Fibroblast of lung (primary cell): ENCODE results near the gene ABCA5. TPM values are rescaled to one million over a fixed set of nuclear protein-coding genes. Genes with fewer than 3 reads are reported as not detected.

ENCODE experiments used
- DNase-seq, 2 donors: peaks; one replicate each; pipeline versions ENCODE4 v3.0.0 to v3.0.0-alpha.2; 2010; ENCODE audit warnings: low read depth in 2 of 2
- H2AFZ ChIP-seq: 2 replicates; pipeline ENCODE4 v1.5.1; 2012; ENCODE audit warnings: low read length, control low read depth, inconsistent platforms
- H3K27ac ChIP-seq: 2 replicates; pipeline ENCODE4 v1.5.1; 2011; ENCODE audit warnings: low read length, control low read depth; ENCODE audit not compliant: insufficient read depth
- H3K27me3 ChIP-seq: 2 replicates; pipeline ENCODE4 v1.5.1; 2011; ENCODE audit warnings: mild to moderate bottlenecking, low read length; ENCODE audit not compliant: control insufficient read depth, insufficient read depth
- H3K36me3 ChIP-seq: 2 replicates; pipeline ENCODE4 v1.5.1; 2011; ENCODE audit warnings: low read length; ENCODE audit not compliant: control insufficient read depth, insufficient read depth
- H3K4me1 ChIP-seq: 2 replicates; pipeline ENCODE4 v1.5.1; 2011; ENCODE audit warnings: low read length; ENCODE audit not compliant: control insufficient read depth, insufficient read depth; ENCODE audit errors: extremely low read depth
- H3K4me2 ChIP-seq: 2 replicates; pipeline ENCODE4 v1.5.1; 2011; ENCODE audit warnings: low read length, control low read depth; ENCODE audit not compliant: insufficient read depth; ENCODE audit errors: extremely low read depth
- H3K4me3 ChIP-seq, 4 experiments: fragments of 200-600 bp in 1 of 4; sonication (generic) in 1 of 4; replicated peaks in 1 of 4; 2 replicates each; pipeline ENCODE4 v1.5.1; 2011 to 2016; ENCODE audit warnings: low read length in 4 of 4, low read depth in 3 of 4, mild to moderate bottlenecking in 3 of 4, control low read depth in 2 of 4, inconsistent platforms in 1 of 4, mixed read lengths in 1 of 4; ENCODE audit not compliant: insufficient read depth in 1 of 4; ENCODE audit errors: control extremely low read depth in 1 of 4
- H3K79me2 ChIP-seq: 2 replicates; pipeline ENCODE4 v1.5.1; 2012; ENCODE audit warnings: mild to moderate bottlenecking, low read length, inconsistent platforms; ENCODE audit not compliant: control insufficient read depth, insufficient read depth
- H3K9ac ChIP-seq: 2 replicates; pipeline ENCODE4 v1.5.1; 2011; ENCODE audit warnings: mild to moderate bottlenecking, low read length, control low read depth; ENCODE audit not compliant: insufficient read depth
- H3K9me3 ChIP-seq: 2 replicates; pipeline ENCODE4 v1.5.1; 2012; ENCODE audit warnings: low read depth, low read length; ENCODE audit not compliant: control insufficient read depth, insufficient read depth
- H4K20me1 ChIP-seq: 2 replicates; pipeline ENCODE4 v1.5.1; 2011; ENCODE audit warnings: low read length; ENCODE audit not compliant: control insufficient read depth, insufficient read depth; ENCODE audit errors: extremely low read depth
- EZH2 ChIP-seq: IDR thresholded peaks from 2 replicates; pipeline ENCODE4 v1.5.1; 2012; ENCODE audit warnings: low read length, control low read depth, mild to moderate bottlenecking; ENCODE audit errors: missing control alignments
- polyA plus RNA-seq, 2 donors: library from polyadenylated mRNA; depleted of rRNA in 1 of 2; stranded (reverse) in 1 of 2; unstranded in 1 of 2; fragments of >200 nt; gene quantifications; 2 replicates each; pipeline ENCODE4 v1.2.1, GENCODE V29; 2011 to 2012; ENCODE audit warnings: missing spikeins in 1 of 2
- total RNA-seq: library from RNA; depleted of rRNA; stranded (reverse); fragments of >200 nt; gene quantifications from 2 replicates; pipeline ENCODE4 v1.2.1, GENCODE V29; 2014
- TF ChIP-seq, protein P1 (sequence below), 2 donors: IDR thresholded peaks in 1 of 2; conservative IDR thresholded peaks in 1 of 2; 1 replicate in 1 of 2; 2 replicates in 1 of 2; pipeline ENCODE4 v1.5.1; 2011 to 2012; ENCODE audit warnings: low read length in 2 of 2, control low read depth in 1 of 2, inconsistent platforms in 1 of 2, low read depth in 1 of 2, mild to moderate bottlenecking in 1 of 2

Gene ABCA5
- total and polyA plus RNA-seq, 2 donors (not counting 1 experiment from before 2014, with no cell fraction given) = 13.1 to 17.5 TPM

DNA sequence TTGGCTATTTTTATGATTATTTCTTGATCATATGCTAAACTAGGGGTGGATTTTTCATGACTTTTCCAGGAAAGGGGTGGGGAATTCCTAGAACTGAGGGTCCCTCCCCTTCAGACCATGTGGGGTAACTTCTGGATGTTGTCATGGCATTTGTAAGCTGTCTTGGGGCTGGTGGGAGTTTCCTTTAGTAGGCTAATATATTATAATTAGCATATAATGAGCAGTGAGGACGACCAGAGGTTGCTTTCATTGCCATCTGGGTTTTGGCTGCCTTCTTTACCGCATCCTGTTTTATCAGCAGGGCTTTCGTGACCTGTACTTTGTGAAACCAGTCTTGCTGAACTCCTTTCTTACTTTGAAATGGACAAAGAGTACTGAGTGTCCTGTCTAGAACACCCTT is 40.4 kb upstream of the ABCA5 start:
- Histone ChIP-seq H3K79me2 (no peaks in the 10 kb centered on the region), H3K27me3 (no peaks in the 10 kb centered on the region), H3K4me2 (no peak overlapping the region), H3K9me3 (no peaks in the 10 kb centered on the region), H3K9ac (no peak overlapping the region), H4K20me1 (no peaks in the 10 kb centered on the region), H3K4me1 (no peaks in the 10 kb centered on the region), H3K36me3 (no peaks in the 10 kb centered on the region), H3K27ac (no peak overlapping the region), H3K4me3 (no peak overlapping the region), H2AFZ (no peak overlapping the region)
- no peak for TF ChIP-seq EZH2
- TF ChIP-seq, protein P1, sequence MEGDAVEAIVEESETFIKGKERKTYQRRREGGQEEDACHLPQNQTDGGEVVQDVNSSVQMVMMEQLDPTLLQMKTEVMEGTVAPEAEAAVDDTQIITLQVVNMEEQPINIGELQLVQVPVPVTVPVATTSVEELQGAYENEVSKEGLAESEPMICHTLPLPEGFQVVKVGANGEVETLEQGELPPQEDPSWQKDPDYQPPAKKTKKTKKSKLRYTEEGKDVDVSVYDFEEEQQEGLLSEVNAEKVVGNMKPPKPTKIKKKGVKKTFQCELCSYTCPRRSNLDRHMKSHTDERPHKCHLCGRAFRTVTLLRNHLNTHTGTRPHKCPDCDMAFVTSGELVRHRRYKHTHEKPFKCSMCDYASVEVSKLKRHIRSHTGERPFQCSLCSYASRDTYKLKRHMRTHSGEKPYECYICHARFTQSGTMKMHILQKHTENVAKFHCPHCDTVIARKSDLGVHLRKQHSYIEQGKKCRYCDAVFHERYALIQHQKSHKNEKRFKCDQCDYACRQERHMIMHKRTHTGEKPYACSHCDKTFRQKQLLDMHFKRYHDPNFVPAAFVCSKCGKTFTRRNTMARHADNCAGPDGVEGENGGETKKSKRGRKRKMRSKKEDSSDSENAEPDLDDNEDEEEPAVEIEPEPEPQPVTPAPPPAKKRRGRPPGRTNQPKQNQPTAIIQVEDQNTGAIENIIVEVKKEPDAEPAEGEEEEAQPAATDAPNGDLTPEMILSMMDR (conservative IDR thresholded peaks at IDR 0.05 in 1 of 2, IDR thresholded peaks at IDR 0.05 in 1 of 2; ENCODE audit: low read depth in 1 of 2, low read length in 2 of 2) = no peak
- DNase-seq = no peak

DNA sequence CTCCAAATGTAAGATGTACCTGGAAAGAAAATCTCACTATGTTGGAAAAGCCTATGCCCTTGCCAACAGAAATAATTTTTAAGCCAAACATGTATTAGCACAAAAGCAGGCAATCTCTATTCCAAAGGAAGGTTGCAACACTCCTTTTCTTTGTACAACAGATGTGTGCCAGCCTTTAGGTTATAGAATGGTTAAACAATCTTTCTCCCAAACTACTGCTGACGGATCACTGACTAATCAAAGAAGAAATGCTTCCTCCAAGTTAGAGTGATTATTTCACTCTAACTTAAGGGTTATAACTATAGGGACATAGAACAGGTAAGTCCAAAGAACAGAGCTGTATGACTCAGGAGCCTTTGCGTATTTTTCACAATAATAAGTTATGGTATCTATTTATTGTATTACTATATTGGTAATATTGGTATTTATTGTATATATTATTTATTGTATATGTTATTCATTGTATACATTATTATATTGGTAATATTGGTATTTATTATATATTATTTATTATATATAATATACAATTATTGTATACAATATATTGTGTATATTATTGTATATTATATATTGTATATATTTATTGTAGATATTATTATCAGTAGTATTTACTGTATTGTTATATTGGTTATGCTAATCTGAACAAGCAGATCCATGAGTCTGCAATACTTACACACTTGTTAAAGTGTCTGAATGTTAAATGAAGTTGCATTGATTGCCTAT is 36.7 kb upstream of the ABCA5 start:
- no peaks in the 10 kb centered on the region for H3K79me2 ChIP-seq
- DNase-seq = peak in 1 of 2 donors; percentile 5
- H3K27ac ChIP-seq = no peak overlapping the region
- no peaks in the 10 kb centered on the region for H3K4me1 ChIP-seq
- no peaks in the 10 kb centered on the region for H3K9me3 ChIP-seq
- no peaks in the 10 kb centered on the region for H3K36me3 ChIP-seq
- H3K9ac ChIP-seq = no peak overlapping the region
- no peak overlapping the region for H3K4me2 ChIP-seq
- H3K27me3 ChIP-seq = no peaks in the 10 kb centered on the region
- no peak overlapping the region for H3K4me3 ChIP-seq
- TF ChIP-seq, protein P1 (conservative IDR thresholded peaks at IDR 0.05 in 1 of 2, IDR thresholded peaks at IDR 0.05 in 1 of 2; ENCODE audit: low read depth in 1 of 2, low read length in 2 of 2) = no peak
- TF ChIP-seq EZH2 = no peak
- no peaks in the 10 kb centered on the region for H4K20me1 ChIP-seq
- no peak overlapping the region for H2AFZ ChIP-seq

DNA sequence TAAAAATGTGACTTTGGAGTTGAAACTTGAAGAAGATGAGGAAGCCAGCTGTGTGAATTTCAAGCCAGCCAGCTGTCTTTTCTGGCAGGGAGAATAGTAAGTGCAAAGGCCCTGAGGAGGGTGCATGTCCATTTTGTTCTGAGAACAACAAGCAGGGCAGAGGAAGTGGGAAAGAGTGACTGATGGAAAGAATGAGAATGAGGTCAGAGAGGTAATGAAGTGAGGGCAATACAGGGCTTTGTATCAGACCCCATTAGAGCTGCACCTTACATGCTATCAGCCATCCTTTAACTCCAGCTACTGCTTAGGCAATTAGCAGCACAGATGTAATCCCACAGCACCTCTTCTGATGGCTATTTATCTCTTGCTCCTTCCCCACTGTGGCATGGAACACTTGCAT is 34.2 kb upstream of the ABCA5 start:
- no peaks in the 10 kb centered on the region for H4K20me1 ChIP-seq
- H3K36me3 ChIP-seq = no peaks in the 10 kb centered on the region
- no peaks in the 10 kb centered on the region for H3K4me1 ChIP-seq
- H2AFZ ChIP-seq = no peak overlapping the region
- no peak for DNase-seq
- no peaks in the 10 kb centered on the region for H3K9me3 ChIP-seq
- H3K9ac ChIP-seq = no peak overlapping the region
- no peak overlapping the region for H3K27ac ChIP-seq
- no peaks in the 10 kb centered on the region for H3K79me2 ChIP-seq
- no peak overlapping the region for H3K4me2 ChIP-seq
- H3K4me3 ChIP-seq = no peak overlapping the region
- H3K27me3 ChIP-seq = no peaks in the 10 kb centered on the region
- TF ChIP-seq, protein P1 (conservative IDR thresholded peaks at IDR 0.05 in 1 of 2, IDR thresholded peaks at IDR 0.05 in 1 of 2; ENCODE audit: low read depth in 1 of 2, low read length in 2 of 2) = no peak
- TF ChIP-seq EZH2 = no peak
